ENCODE data around the gene ERF. TPM values are rescaled to one million over a fixed set of nuclear protein-coding genes. Genes with fewer than 3 reads are reported as not detected.
"Not testable (repeated sequence)": the region's sequence is repeated elsewhere in the genome, so short reads cannot be mapped to it uniquely, and the experiment has no call there.

Gene ERF
- total RNA-seq, 1 experiment from 2014 or later = 17.0 TPM

DNA sequence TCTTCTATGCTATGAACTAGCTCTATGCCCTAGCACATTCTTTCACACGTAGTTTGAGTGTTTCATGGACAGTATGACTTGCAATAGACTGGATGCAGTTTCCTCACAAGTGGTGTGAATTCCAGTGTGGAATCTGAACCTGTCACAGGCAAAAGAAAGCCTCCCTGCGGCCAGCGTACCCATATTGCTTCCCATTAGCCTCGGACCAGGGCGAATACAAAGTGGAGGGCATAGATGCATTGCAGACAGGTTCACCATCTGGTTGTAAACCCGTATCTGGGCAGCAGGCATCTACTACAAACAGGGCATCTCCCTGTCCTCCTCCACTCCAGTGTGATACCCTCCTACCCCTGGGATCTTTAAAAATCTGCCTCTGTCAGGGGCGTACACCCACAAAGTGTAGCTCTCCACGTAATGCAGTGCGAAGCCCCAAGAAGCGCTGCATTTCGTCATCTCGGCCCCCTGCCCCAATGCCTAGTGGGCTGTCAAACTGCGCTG lies 12.8 kb upstream of the ERF start:
- peak overlapping the region; percentile 89 for H3K9ac ChIP-seq (ENCODE audit: low read length)
- H3K27ac ChIP-seq (ENCODE audit: low read length) = no peak overlapping the region
- intact Hi-C loops (cut with micrococcal nuclease) = loop anchor here (1.0 kb wide), 1 partner anchor 11 kb away; no protein-coding TSS in a partner anchor

DNA sequence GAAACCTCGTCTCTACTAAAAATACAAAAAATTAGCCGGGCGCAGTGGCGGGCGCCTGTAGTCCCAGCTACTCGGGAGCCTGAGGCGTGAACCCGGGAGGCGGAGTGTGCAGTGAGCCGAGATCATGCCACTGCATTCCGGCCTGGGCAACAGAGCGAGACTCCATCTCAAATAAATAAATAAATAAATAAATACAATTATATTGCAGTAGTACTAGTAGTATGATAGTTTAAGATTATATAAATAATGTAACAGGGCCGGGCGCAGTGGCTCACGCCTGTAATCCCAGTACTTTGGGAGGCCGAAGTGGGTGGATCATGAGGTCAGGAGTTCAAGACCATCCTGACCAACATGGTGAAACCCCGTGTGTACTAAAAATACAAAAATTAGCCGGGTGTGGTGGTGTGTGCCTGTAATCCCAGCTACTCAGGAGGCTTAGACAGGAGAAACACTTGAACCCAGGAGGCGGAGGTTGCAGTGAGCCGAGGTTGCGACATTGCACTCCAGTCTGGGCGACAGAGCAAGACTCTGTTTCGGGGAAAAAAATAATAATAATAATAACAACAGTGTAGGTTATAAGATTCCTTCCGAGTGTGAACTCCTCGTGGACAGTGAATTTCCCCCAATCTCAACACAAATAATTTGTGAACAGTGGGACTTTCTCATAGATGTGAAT lies 12.1 kb upstream of the ERF start:
- ATAC-seq; H3K9ac ChIP-seq (ENCODE audit: low read length); H3F3A ChIP-seq (ENCODE audit: low read length, unreplicated experiment); H4K20me1 ChIP-seq (ENCODE audit: low read length); H3K27ac ChIP-seq (ENCODE audit: low read length); H3K9me2 ChIP-seq (replicated peaks; ENCODE audit: low read length); H3K36me3 ChIP-seq (ENCODE audit: low read depth, low read length); H3K9me3 ChIP-seq (ENCODE audit: low read length); DNase-seq; intact Hi-C loops (cut with micrococcal nuclease); H3K27me3 ChIP-seq (ENCODE audit: low read length); BruUV-seq (replicated peaks); POLR2A ChIA-PET (ENCODE audit: unreplicated experiment): not testable (repeated sequence)
- H3K79me2 ChIP-seq (ENCODE audit: low read length) = peaks cover 26% of the 10 kb centered on the region
- peak overlapping the region; percentile 96; the same call in 1 of the 2 replicates for H2AFZ ChIP-seq (ENCODE audit: low read length)
- CTCF ChIA-PET = interaction anchor here (0.6 kb wide), 1 partner anchor 79 kb away, joined by 17 read pairs; no protein-coding TSS in a partner anchor
- H3K4me1 ChIP-seq (ENCODE audit: insufficient read depth, low read length) = peaks cover 22% of the 10 kb centered on the region
- peak overlapping the region; percentile 99 for H3K4me2 ChIP-seq (ENCODE audit: low read length)
- peak overlapping the region; percentile 80; the same call in 1 of the 2 replicates for H3K4me3 ChIP-seq (ENCODE audit: low read length)

More for the DNA sequence above, 12.8 kb upstream of the ERF start:
- peak overlapping the region; percentile 99 for H3K4me2 ChIP-seq (ENCODE audit: low read length)
- peaks cover 22% of the 10 kb centered on the region for H3K4me1 ChIP-seq (ENCODE audit: insufficient read depth, low read length)
- peak overlapping the region; percentile 96 for H2AFZ ChIP-seq (ENCODE audit: low read length)
- H3K4me3 ChIP-seq (ENCODE audit: low read length) = peak overlapping the region; percentile 80
- H3K79me2 ChIP-seq (ENCODE audit: low read length) = peaks cover 26% of the 10 kb centered on the region
- CTCF ChIA-PET = no interaction called here
- ATAC-seq (no peak), DNase-seq (no peak)
- POLR2A ChIA-PET (ENCODE audit: unreplicated experiment) = no interaction called here
- TF ChIP-seq, protein P1, sequence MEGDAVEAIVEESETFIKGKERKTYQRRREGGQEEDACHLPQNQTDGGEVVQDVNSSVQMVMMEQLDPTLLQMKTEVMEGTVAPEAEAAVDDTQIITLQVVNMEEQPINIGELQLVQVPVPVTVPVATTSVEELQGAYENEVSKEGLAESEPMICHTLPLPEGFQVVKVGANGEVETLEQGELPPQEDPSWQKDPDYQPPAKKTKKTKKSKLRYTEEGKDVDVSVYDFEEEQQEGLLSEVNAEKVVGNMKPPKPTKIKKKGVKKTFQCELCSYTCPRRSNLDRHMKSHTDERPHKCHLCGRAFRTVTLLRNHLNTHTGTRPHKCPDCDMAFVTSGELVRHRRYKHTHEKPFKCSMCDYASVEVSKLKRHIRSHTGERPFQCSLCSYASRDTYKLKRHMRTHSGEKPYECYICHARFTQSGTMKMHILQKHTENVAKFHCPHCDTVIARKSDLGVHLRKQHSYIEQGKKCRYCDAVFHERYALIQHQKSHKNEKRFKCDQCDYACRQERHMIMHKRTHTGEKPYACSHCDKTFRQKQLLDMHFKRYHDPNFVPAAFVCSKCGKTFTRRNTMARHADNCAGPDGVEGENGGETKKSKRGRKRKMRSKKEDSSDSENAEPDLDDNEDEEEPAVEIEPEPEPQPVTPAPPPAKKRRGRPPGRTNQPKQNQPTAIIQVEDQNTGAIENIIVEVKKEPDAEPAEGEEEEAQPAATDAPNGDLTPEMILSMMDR (conservative IDR thresholded peaks at IDR 0.05; ENCODE audit: low read depth, low read length) = no peak
- TF ChIP-seq EZH2phosphoT487 (IDR thresholded peaks at IDR 0.05; ENCODE audit: borderline replicate concordance, low read length) (no peak), EZH2 (IDR thresholded peaks at IDR 0.05; ENCODE audit: low read length, unreplicated experiment) (no peak)
- no peaks in the 10 kb centered on the region for H3K9me3 ChIP-seq (ENCODE audit: low read length)
- no peaks in the 10 kb centered on the region for H4K20me1 ChIP-seq (ENCODE audit: low read length)
- H3K27me3 ChIP-seq (ENCODE audit: low read length) = no peaks in the 10 kb centered on the region
- H3K36me3 ChIP-seq (ENCODE audit: low read depth, low read length) = no peaks in the 10 kb centered on the region
- no peaks in the 10 kb centered on the region for H3F3A ChIP-seq (ENCODE audit: low read length, unreplicated experiment)
- no peaks in the 10 kb centered on the region for H3K9me2 ChIP-seq (replicated peaks; ENCODE audit: low read length)
- BruUV-seq (replicated peaks) = TSS peak; percentile 42

DNA sequence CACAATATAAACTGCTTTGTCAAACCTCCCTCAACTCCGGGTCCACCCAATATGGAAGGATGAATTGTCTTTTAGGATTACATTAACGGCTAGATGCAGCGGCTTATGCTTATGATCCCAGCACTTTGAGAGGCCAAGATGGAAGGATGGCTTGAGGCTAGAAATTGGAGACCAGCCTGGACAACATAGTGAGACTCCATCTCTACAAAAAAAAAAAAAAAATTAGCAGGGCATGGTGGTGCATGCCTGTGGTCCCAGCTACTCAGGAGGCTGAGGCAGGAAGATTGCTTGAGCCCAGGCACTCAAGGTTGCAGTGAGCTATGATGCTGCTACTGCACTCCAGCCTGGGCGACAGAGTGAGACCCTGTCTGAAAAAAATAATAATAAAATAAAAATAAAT lies 11.2 kb upstream of the ERF start:
- POLR2A ChIA-PET (ENCODE audit: unreplicated experiment); DNase-seq; H3K36me3 ChIP-seq (ENCODE audit: low read depth, low read length): not testable (repeated sequence)

More for the DNA sequence above, 11.2 kb upstream of the ERF start:
- H3K27me3 ChIP-seq (ENCODE audit: low read length); intact Hi-C loops (cut with micrococcal nuclease); H3F3A ChIP-seq (ENCODE audit: low read length, unreplicated experiment); ATAC-seq; H3K9ac ChIP-seq (ENCODE audit: low read length); H3K27ac ChIP-seq (ENCODE audit: low read length); H3K9me3 ChIP-seq (ENCODE audit: low read length); H4K20me1 ChIP-seq (ENCODE audit: low read length); H3K4me2 ChIP-seq (ENCODE audit: low read length); BruUV-seq (replicated peaks); H3K9me2 ChIP-seq (replicated peaks; ENCODE audit: low read length); CTCF ChIA-PET; H2AFZ ChIP-seq (ENCODE audit: low read length); H3K4me3 ChIP-seq (ENCODE audit: low read length): not testable (repeated sequence)
- Histone ChIP-seq H3K79me2 (ENCODE audit: low read length) (peaks cover 16% of the 10 kb centered on the region), H3K4me1 (ENCODE audit: insufficient read depth, low read length) (peaks cover 19% of the 10 kb centered on the region)

Data from PC-3 (cell line).